ENCODE data around the gene SLC44A3. TPM values are rescaled to one million over a fixed set of nuclear protein-coding genes. Genes with fewer than 3 reads are reported as not detected.

SLC44A3 gene
- total and polyA plus RNA-seq, 12 donors, result 1.2 to 9.4 (median 4.8) TPM

DNA sequence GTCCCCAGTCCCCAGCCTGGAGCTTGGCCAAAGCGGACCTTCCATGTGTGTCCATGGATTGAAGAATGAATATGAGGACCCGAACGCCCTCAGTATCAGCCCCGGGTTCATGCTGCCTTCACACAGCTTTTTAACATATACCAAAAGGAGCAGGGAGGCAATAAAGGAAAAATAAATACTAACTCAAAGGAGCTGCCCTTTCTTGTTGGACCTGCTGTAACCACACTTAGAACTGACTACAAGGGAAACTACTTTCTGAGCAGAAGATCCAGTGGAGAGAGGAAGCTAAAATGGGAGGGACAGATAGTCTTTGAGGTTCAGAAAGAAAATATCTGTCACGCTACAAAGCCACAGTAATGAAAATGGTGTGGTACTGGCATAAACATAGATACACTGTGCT, 58.2 kb downstream of the SLC44A3 start:
- intact Hi-C loops (cut with DNase I), result no loop called here
- Histone ChIP-seq H3K9me3 (no peaks in the 10 kb centered on the region), H3K36me3 (no peaks in the 10 kb centered on the region), H3K4me1 (peaks cover 0 to 14% (median 9%) of the 10 kb centered on the region in 9 donors), H3K4me3 (no peak overlapping the region), H3K27ac (no peak overlapping the region), H3K27me3 (no peaks in the 10 kb centered on the region)
- 91 to 96% methylated on average over 5 of the region's 5 CpGs for WGBS, 2 donors
- no peak for TF ChIP-seq CTCF (IDR thresholded peaks at IDR 0.05)
- ATAC-seq (no peak), DNase-seq (no peak)

- peak in 7 of 8 donors; percentile 39 to 81 (median 68) for ATAC-seq
- intact Hi-C loops (cut with DNase I), result no loop called here
- WGBS, 2 donors, result 28 to 37% methylated on average over 4 of the region's 4 CpGs
Measured at GRCh38 chr1:94883691-94884090, 63.5 kb downstream of the SLC44A3 start.

DNA sequence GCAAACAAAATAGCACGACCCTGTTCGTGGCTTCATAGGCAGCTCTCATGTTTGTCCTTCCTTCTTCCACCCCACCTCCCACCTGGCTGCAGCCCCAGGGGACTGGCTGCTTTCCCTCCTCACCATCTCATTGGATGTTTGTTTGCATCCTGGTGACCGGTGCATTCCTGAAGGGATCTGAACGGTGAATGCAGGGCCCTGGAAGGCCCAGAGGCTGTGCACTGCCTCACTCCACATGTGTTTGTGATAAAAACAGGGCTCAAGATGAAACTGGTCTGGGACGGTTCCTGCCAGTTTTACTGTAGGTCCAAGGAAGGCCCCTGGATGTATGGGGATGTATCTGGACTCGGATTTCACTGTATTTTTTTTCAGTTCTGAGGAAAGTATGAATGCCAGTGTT, 63.9 kb downstream of the SLC44A3 start:
- no peaks in the 10 kb centered on the region for H3K9me3 ChIP-seq
- intact Hi-C loops (cut with DNase I), result no loop called here
- TF ChIP-seq CTCF (IDR thresholded peaks at IDR 0.05), result no peak
- H3K27me3 ChIP-seq, result no peaks in the 10 kb centered on the region
- no peaks in the 10 kb centered on the region for H3K36me3 ChIP-seq
- DNase-seq (no peak), ATAC-seq (peak in 7 of 8 donors; percentile 37 to 66 (median 53))
- peaks cover 5 to 14% (median 9%) of the 10 kb centered on the region in 9 donors for H3K4me1 ChIP-seq
- 43 to 46% methylated on average over 6 of the region's 6 CpGs for WGBS, 2 donors
- peak overlapping the region in 3 of 10 donors; percentile 10 to 37 (median 33) for H3K4me3 ChIP-seq
- peak overlapping the region in 4 of 10 donors; percentile 4 to 57 (median 21) for H3K27ac ChIP-seq

More at GRCh38 chr1:94883691-94884090, 63.5 kb downstream of the SLC44A3 start:
- H3K4me3 ChIP-seq, result peak overlapping the region in 7 of 10 donors; percentile 3 to 37 (median 22)
- H3K27me3 ChIP-seq, result no peaks in the 10 kb centered on the region
- peaks cover 5 to 14% (median 9%) of the 10 kb centered on the region in 9 donors for H3K4me1 ChIP-seq
- no peak for TF ChIP-seq CTCF (IDR thresholded peaks at IDR 0.05)
- peak overlapping the region in 5 of 10 donors; percentile 4 to 57 (median 38) for H3K27ac ChIP-seq
- no peaks in the 10 kb centered on the region for H3K36me3 ChIP-seq
- DNase-seq, result no peak
- no peaks in the 10 kb centered on the region for H3K9me3 ChIP-seq

DNA sequence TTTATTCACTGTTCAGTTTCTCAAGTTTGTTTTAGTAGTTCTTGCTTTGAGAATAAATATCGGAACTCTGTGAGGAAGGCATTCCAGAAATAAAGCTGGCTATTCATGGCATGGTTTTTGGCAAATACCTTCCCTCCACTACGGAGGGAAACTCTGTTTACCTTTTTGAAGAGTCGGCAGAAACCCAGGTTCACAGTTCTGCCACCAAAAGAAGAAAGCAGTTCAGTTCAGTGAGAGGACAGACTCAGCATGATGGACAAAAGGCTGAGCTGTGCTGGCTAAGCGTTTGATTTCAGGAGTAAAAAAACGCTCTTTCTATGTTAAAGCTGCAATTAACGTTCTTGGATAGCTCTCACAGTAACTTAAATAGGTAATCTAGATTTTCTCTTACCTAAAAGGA, 64.3 kb downstream of the SLC44A3 start:
- ATAC-seq (no peak), DNase-seq (no peak)
- H3K27ac ChIP-seq, result peak overlapping the region in 4 of 10 donors; percentile 4 to 57 (median 21)
- intact Hi-C loops (cut with DNase I), result no loop called here
- no peaks in the 10 kb centered on the region for H3K9me3 ChIP-seq
- H3K27me3 ChIP-seq, result no peaks in the 10 kb centered on the region
- peaks cover 5 to 14% (median 9%) of the 10 kb centered on the region in 9 donors for H3K4me1 ChIP-seq
- no peak overlapping the region for H3K4me3 ChIP-seq
- H3K36me3 ChIP-seq, result no peaks in the 10 kb centered on the region
- WGBS, 2 donors, result 73 to 81% methylated on average over 6 of the region's 6 CpGs
- TF ChIP-seq CTCF (IDR thresholded peaks at IDR 0.05), result no peak
